Activated effector memory CD4-positive, alpha-beta T cell treated with anti-CD3 and anti-CD28 coated beads, Interleukin-2, amount 50 U/mL, for 16 hours (primary cell): ENCODE results near the gene CDK13.

Experiments used
- DNase-seq: peaks from one replicate; pipeline ENCODE4 v3.0.0-alpha.2; 2020

Gene CDK13

GRCh38 chr7:40015790-40016296 is 65.8 kb downstream of the CDK13 start:
- DNase-seq: no peak

DNA sequence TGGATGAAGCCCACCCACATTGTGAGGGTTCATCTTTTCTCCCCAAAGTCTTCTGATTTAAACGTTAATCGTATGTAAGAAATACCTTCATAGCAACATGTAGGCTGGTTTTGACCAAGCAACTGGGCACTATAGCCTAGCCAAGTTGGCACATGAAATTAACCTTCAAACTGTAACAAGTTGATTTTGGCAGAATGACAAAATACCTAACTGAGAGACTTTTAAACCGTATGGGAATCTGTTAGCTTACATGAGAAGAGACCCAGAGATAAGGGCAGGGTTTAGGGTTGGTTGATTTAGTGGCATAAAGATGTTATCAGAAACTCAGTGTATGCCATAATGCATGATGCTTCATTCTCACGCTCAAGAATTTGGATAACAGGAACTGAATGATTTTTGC is 69.5 kb downstream of the CDK13 start:
- DNase-seq: no peak

DNA sequence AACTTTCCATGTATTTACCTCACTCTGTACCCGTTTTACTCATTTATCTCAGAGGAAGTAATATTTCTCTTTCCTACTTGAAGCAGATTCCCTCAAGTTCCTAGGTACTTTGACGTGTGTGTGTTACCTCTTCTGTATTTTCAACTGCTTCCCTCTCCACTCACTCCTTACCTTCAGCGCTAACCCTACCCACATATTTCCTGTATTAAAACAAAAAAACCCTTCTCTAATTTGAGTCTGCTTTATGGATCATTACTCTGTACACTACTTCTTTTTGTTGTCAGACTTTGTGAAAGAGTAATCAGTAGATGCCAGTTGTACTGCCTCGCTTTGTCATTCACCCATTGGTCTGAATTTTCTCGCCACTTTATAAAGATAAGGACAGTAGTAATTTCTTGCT is 74.0 kb downstream of the CDK13 start:
- DNase-seq: no peak

DNA sequence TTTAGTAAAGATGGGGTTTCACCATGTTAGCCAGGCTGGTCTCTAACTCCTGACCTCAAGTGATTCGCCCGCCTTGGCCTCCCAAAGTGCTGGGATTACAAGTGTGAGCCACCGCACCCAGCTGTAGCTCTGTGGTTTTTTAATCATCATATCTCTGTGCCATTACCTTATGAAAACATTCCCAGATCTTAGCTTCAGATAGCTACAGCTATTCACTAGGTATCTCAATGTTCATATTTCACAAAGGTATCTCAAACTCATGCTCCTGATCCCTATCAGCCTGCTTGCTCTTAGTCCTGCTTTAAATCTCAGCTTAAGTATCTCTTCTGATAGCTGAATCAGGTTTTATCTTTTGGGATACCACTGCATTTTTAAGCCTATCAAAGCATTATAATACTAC is 74.8 kb downstream of the CDK13 start:
- DNase-seq: no peak

GRCh38 chr7:40027545-40027944 is 77.5 kb downstream of the CDK13 start:
- no peak for DNase-seq

DNA sequence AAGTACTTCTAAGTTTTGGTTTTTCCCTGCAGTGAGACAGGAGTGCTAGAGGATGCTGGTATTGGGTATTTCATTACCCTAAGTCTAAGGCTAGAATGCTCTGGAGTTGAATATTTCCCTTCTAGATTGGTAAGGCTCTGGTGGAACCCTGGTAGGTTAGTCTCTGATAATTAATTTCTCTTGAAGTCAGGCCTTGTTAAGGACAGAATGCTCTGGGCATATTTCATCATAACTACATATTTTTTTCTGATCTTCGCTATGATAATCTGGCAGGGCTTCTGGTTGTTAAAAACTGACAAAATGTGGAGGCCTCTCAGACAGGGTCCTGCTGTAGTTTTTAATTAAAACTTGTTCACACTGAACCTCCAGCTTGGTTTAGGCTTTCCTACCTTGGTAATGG is 83.8 kb downstream of the CDK13 start:
- no peak for DNase-seq

DNA sequence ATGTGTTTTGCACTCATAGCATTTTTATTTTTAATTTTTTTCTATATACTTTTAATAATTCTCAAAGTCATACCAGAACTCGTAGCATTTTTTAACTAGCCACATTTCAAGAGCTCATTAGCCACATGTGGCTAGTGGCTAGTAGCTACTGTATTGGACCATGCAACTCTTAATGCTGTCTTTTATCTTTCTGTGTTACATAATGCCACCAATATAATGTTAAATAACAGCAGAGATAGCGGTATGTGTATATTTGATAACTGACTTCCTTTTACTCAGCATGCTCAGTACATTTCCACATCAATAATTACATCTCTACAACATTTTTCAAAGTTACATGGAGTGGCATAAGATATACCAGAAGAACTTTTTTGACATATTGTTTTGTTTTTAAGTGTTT is 91.4 kb downstream of the CDK13 start:
- DNase-seq: no peak

DNA sequence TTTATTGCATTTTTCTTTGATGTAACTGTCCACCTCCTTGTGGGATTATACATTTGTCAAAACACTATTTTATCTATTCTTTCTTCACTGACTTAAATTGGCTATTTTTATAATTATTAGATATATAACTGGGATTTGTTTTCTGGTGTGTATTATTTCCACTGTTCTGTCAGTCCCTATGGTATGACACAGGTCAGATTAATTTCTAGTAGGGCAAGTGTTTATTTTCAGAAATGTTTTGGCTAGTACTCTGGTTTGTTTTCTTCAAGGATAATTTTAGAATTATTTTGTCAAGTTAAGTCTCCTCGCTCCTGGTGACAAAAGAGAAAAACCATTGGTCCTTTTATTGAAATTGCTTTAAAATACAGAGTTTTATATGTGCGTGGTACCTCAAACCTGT is 93.1 kb downstream of the CDK13 start:
- no peak for DNase-seq

DNA sequence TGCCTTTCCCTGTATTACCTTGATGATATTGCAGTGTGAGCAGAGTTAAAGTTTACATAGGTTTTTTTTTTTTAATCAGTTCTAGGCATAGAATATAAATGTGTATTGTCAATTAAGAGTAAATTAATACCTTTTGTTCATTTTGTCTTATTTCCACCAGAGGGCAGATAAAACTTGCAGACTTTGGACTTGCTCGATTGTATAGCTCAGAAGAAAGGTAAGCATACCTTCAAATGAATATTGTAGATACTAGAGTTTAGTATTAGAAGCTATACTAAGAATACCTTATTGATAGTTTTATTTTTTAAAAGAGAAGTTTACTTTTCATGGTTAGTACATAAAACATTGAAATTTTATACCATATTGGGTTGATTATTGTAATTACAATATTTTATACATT is 97.6 kb downstream of the CDK13 start:
- DNase-seq: no peak

DNA sequence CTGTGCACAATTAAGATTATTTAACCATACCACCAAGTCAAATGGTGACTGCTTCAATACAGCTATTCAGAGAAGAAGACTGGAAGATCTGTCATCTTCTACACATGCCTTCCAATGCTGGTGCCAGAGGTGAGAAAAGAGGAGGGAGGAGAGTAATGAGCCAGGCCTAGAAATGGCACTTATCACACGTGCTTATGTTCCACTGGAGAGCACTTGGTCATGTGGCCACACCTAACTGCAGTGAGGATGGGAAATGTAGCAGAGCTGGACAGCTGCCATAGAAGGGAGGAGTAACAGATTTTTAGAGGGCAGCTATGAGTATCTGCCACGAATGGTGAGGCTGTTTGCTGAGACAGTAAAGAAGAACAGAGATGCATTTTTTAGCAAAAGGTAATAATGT is 107.2 kb downstream of the CDK13 start:
- DNase-seq: no peak

- DNase-seq: no peak
These were observed 108.0 kb downstream of the CDK13 start for GRCh38 chr7:40058026-40058425.

GRCh38 chr7:40058636-40059035 is 108.6 kb downstream of the CDK13 start:
- DNase-seq: no peak

GRCh38 chr7:40059057-40059456 is 109.0 kb downstream of the CDK13 start:
- DNase-seq: no peak

- DNase-seq: no peak
These were observed 122.2 kb downstream of the CDK13 start for GRCh38 chr7:40072268-40072667.

DNA sequence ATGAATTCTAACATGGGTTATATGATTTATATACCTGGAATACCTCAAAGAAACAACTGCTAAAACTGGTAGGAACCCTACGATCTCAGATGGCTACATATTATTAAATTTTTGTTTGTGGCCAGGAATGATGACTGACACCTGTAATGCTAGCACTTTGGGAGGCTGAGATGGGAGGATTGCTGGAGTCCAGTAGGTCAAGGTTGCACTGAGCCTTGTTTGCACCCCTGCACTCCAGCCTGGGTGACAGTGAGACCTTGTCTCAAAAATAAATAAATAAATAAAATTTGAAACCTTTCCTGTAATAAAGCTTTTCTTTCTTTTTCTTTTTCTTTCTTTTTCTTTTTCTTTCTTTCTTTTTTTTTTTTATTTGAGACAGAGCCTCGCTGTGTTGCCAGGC is 123.2 kb downstream of the CDK13 start:
- no peak for DNase-seq

DNA sequence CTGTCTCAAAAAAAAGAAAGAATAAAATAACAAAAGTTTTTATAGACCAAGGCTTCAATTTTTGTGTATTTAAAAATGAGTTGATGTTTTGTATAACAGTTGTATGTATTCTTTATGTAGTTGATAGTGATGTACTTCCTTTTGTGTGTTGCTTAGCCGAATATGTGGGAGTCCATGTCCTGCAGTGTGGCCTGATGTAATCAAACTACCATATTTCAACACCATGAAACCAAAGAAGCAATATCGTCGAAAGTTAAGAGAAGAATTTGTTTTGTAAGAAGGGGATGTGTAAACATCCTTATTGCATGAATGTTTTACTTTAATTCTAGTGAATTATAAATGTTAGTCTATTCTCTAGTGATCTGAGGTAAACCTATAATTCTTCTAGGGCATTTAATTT is 127.8 kb downstream of the CDK13 start:
- no peak for DNase-seq

GRCh38 chr7:40092182-40092581 is 142.1 kb downstream of the CDK13 start:
- no peak for DNase-seq

- no peak for DNase-seq
These were observed 143.7 kb downstream of the CDK13 start for GRCh38 chr7:40093631-40094350.

DNA sequence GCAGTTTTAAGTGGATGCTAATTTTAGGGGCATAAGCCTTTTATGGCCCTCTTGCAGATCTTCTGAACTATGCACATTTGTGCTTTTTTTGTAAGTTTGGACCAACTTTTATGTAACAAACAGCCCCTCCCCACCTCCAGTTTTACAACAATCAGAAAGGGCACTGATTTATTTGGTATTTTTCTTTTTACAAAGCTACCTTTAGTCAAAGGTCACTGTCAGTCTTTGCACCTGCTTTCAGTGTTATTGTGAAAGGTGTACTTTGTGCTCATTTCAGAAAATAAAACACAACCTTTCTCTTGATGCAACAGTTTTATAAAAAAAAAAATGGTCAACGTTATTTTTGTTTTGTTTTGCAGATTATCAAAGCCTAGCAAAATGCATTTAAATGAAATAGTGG is 145.2 kb downstream of the CDK13 start:
- DNase-seq: no peak

GRCh38 chr7:40095695-40096327 is 145.8 kb downstream of the CDK13 start:
- no peak for DNase-seq

GRCh38 chr7:40097728-40098127 is 147.7 kb downstream of the CDK13 start:
- no peak for DNase-seq

DNA sequence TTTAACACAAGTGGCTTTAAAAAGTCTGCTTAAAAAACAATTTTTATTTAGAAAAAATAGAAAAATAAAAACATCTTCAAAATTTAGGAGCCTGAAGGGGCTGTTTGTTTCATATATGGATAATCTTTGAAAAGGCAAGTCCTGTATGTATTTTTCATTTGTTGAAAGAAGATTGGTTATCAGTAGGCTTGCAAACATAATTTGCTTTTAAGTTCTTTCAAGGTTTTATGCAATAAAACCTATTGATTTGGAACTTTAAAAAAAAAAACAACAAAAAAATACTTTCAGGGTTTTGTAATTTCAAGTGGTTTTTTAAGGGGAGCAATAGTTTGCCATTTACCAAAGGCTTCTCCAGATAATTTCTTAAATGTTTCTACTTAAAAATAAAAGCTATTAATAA is 148.8 kb downstream of the CDK13 start:
- no peak for DNase-seq

GRCh38 chr7:40099837-40100236 is 149.8 kb downstream of the CDK13 start:
- no peak for DNase-seq

DNA sequence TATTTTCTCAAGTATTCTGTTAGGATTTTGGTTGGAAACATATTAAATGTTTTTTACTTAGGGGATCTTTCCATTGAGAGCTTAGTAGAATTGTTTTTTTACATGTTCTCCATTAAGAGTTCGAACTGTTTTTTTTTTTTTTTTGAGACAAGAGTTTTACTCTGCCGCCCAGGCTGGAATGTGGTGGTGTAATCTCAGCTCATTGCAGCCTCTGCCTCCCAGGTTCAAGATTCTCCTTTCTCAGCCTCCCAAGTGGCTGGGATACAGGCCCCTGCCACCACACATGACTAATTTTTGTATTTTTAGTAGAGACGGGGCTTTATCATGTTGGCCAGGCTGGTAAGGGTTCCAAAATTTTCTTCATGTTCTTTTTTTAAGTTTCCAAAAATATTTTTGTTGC is 151.1 kb downstream of the CDK13 start:
- no peak for DNase-seq

GRCh38 chr7:40102897-40103296 is 152.8 kb downstream of the CDK13 start:
- DNase-seq: no peak
